ENCODE data around the gene CSF1.

The CSF1 gene

DNA sequence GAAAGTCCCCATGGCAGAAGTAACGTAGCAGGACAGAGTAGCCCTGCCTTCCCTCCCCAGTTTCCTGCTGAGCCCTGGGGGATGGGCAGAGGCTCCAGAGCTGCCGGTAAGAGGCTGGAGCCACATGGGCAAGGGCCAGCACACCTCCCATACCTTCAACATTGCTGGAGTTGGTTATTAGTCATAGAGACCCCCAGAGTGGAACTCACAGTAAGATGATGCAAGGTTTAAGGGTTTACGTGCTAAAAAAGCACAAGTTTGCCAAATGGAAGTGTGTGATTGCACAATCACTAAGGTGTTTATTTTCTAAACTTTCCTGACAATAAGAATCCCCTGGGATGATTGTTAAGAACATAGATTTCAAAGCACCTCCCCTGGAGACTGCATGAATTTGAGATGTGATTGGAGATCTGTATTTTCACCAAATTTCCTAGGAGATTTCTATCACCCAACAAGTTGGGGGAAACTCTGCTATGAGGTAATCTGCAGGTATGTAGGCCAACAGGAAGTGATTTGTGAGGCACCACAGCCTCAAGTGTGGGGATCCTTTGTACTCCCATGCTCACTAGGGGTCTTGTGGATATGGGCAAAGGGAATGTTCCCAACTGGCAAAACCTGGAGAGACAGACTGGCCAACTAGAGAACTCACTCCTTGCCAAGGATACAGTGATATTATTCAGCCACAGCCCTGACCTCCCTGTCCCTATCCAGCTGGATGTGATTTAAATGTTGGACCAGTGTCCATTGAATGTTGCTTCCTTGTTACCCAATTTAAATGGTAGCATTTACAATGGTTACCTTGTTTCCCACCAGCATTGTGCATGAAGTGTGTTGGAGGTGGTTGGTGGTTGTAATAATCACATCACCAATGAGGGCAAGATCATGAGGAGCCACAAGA lies 37.1 kb upstream of the CSF1 start:
- DNase-seq (ENCODE audit: low read depth) = no peak
- TF ChIP-seq, protein P1, sequence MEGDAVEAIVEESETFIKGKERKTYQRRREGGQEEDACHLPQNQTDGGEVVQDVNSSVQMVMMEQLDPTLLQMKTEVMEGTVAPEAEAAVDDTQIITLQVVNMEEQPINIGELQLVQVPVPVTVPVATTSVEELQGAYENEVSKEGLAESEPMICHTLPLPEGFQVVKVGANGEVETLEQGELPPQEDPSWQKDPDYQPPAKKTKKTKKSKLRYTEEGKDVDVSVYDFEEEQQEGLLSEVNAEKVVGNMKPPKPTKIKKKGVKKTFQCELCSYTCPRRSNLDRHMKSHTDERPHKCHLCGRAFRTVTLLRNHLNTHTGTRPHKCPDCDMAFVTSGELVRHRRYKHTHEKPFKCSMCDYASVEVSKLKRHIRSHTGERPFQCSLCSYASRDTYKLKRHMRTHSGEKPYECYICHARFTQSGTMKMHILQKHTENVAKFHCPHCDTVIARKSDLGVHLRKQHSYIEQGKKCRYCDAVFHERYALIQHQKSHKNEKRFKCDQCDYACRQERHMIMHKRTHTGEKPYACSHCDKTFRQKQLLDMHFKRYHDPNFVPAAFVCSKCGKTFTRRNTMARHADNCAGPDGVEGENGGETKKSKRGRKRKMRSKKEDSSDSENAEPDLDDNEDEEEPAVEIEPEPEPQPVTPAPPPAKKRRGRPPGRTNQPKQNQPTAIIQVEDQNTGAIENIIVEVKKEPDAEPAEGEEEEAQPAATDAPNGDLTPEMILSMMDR (IDR thresholded peaks at IDR 0.05; ENCODE audit: low read depth, low read length, missing control alignments) = no peak
- H3K4me3 ChIP-seq (ENCODE audit: low read depth, low read length) = no peak overlapping the region

GRCh38 chr1:109874445-109874844 lies 36.2 kb upstream of the CSF1 start:
- TF ChIP-seq, protein P1 (IDR thresholded peaks at IDR 0.05; ENCODE audit: low read depth, low read length, missing control alignments) = no peak
- no peak overlapping the region for H3K4me3 ChIP-seq (ENCODE audit: low read depth, low read length)
- DNase-seq (ENCODE audit: low read depth) = no peak

GRCh38 chr1:109875874-109876273 lies 34.8 kb upstream of the CSF1 start:
- no peak for DNase-seq (ENCODE audit: low read depth)
- no peak overlapping the region for H3K4me3 ChIP-seq (ENCODE audit: low read depth, low read length)

GRCh38 chr1:109876617-109877316 lies 33.9 kb upstream of the CSF1 start:
- DNase-seq (ENCODE audit: low read depth) = no peak
- TF ChIP-seq, protein P1 (IDR thresholded peaks at IDR 0.05; ENCODE audit: low read depth, low read length, missing control alignments) = no peak
- no peak overlapping the region for H3K4me3 ChIP-seq (ENCODE audit: low read depth, low read length)

More at GRCh38 chr1:109875874-109876273, 34.8 kb upstream of the CSF1 start:
- TF ChIP-seq, protein P1 (IDR thresholded peaks at IDR 0.05; ENCODE audit: low read depth, low read length, missing control alignments) = no peak

DNA sequence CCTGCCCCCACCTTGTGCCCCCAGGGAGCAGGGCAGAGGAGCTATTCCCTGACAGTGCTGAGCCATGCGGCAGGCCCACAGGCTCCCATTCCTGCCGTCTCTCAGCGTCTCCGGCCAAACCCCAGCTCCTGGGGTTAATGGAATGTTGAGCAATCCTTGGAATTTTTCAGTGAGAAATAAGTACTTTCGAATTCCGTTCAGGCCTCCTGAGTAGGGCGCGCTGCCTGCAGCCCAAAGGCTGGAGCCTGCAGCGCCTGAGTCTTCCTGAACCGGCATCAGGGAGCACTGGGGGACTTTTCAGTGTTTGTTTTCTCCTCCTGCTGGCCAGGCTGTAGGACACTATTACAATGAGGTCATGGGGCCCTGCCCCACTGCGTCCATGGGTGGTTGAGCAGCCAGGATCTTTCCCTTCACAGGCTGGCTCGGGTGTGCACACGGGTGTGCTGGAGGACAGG lies 33.3 kb upstream of the CSF1 start:
- no peak for DNase-seq (ENCODE audit: low read depth)
- TF ChIP-seq, protein P1 (IDR thresholded peaks at IDR 0.05; ENCODE audit: low read depth, low read length, missing control alignments) = no peak
- no peak overlapping the region for H3K4me3 ChIP-seq (ENCODE audit: low read depth, low read length)

DNA sequence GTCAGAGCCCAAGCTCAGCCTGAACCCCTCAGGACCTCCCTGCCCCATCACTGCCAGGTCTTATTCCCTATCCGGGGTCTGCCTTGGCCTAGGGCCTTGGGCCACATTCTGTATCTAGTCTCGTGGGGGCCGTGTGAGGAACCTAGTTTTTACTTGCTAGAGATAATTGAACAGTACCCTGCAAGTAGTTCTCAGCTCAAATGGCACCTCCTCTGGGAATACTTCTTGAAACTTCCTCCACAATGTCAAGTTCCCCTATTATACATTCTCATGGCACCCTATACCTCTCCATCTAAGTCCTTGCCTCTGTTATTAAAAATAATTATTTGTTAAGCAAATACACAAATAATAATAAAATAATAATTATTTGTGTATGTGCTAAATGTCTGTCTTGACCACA lies 32.9 kb upstream of the CSF1 start:
- H3K4me3 ChIP-seq (ENCODE audit: low read depth, low read length) = no peak overlapping the region
- no peak for DNase-seq (ENCODE audit: low read depth)
- TF ChIP-seq, protein P1 (IDR thresholded peaks at IDR 0.05; ENCODE audit: low read depth, low read length, missing control alignments) = no peak

Measured in GM12864 (cell line).